Progenitor cell of endocrine pancreas (in vitro differentiated cells): Measurements from ENCODE around the gene ZNF593OS. TPM values are rescaled to one million over a fixed set of nuclear protein-coding genes. Genes with fewer than 3 reads are reported as not detected.

Source experiments
- DNase-seq: peaks from one replicate; pipeline ENCODE4 v3.0.0; 2021; ENCODE audit warnings: low spot score; ENCODE audit not compliant: unreplicated experiment
- H3K27ac Mint-ChIP-seq: 2 replicates; pipeline ENCODE4 v1.8.0; 2021; ENCODE audit warnings: mild to moderate bottlenecking, moderate library complexity, mixed read lengths
- H3K27me3 Mint-ChIP-seq: 2 replicates; pipeline ENCODE4 v1.8.0; 2021; ENCODE audit warnings: mixed read lengths
- H3K36me3 Mint-ChIP-seq: 2 replicates; pipeline ENCODE4 v1.8.0; 2022; ENCODE audit warnings: mixed read lengths; ENCODE audit not compliant: insufficient read depth
- H3K4me1 Mint-ChIP-seq: 2 replicates; pipeline ENCODE4 v1.8.0; 2021; ENCODE audit warnings: low read depth, mixed read lengths
- H3K4me3 Mint-ChIP-seq: 2 replicates; pipeline ENCODE4 v1.8.0; 2021; ENCODE audit warnings: low read depth, mild to moderate bottlenecking, moderate library complexity, mixed read lengths
- H3K9me3 Mint-ChIP-seq: 2 replicates; pipeline ENCODE4 v1.8.0; 2021; ENCODE audit warnings: low read depth, mixed read lengths
- CTCF ChIP-seq: fragments of 200-600 bp; sonication (generic); IDR thresholded peaks from one replicate; pipeline ENCODE4 v1.5.0; 2021; ENCODE audit warnings: antibody characterized with exemption, mild to moderate bottlenecking; ENCODE audit not compliant: unreplicated experiment
- total RNA-seq: library from RNA; stranded (reverse); gene quantifications from 2 replicates; pipeline ENCODE4 v1.2.1, GENCODE V29; 2021

Gene ZNF593OS
- total RNA-seq, 1 donor from 2014 or later, result not detected

DNA sequence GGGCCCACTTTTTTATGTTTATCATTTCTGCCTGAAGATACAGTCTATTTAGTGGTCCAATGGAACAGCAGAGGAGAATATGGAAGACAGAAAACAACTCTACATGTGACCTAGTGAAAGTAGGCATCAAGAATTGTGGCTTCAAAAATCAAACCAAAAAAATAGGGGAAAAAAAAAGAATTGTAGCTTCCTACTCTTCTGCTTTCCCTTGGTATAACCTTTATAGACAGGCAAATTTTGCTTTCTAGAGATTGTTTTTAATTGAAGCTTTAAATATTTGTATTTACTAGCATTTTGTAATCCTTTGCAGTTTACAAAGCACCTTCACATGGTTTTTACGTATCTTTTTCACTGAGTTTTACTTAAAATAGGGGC lies 45.7 kb downstream of the ZNF593OS start:
- no peak for TF ChIP-seq CTCF
- H3K27ac Mint-ChIP-seq, result no peak overlapping the region
- H3K36me3 Mint-ChIP-seq, result peaks cover 8% of the 10 kb centered on the region
- DNase-seq, result no peak
- no peak overlapping the region for H3K4me3 Mint-ChIP-seq
- H3K27me3 Mint-ChIP-seq, result peaks cover 12% of the 10 kb centered on the region
- H3K9me3 Mint-ChIP-seq, result no peaks in the 10 kb centered on the region
- peaks cover 4% of the 10 kb centered on the region for H3K4me1 Mint-ChIP-seq

- H3K27me3 Mint-ChIP-seq, result peaks cover 12% of the 10 kb centered on the region
- TF ChIP-seq CTCF, result no peak
These were observed 46.2 kb downstream of the ZNF593OS start for GRCh38 chr1:26125382-26125781.

DNA sequence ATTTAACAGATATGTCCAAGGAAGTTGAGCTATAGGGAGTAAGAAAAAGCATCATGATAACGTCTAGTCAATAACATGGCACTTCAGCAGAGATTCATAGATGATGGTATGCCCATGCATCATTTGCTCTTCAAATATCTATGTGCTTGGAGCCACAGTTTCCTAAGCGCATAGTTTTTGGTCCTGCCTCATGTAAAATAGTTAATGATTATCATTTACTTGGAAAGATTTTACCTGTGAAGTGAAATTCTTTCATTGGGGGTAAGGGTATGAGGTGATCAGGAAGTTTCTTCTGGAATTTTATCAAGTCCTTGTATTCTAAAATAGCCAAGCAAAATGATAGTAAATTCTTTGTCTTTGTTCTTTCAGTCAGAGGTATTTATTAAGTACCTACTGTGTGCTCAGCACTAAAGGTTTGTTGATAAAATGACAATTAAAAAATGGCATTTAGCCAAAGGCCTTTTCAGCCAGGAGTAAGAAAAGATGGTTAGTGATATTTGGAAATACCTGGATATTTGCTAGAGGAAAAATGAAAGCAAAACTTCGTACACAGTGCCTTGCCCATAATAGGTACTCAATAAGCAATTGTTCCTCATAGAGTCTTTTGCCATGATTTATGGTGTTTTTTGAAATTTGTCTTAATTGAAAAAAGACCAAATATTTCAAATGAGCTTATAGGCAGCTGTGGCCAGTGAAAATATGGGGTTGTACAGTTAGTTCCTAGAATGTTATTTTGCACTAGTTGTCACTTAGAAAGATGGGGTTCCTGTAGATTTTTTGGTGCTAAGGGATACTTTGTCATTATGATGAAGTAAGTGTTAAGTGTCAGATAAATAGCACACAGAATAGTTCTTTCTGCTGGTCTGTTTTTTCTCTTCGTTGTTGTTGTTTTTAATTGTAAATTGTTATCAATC lies 47.0 kb downstream of the ZNF593OS start:
- peaks cover 4% of the 10 kb centered on the region for H3K4me1 Mint-ChIP-seq

More at GRCh38 chr1:26125382-26125781, 46.2 kb downstream of the ZNF593OS start:
- Mint-ChIP-seq H3K4me1 (peaks cover 4% of the 10 kb centered on the region), H3K36me3 (peaks cover 8% of the 10 kb centered on the region), H3K9me3 (no peaks in the 10 kb centered on the region), H3K4me3 (no peak overlapping the region), H3K27ac (no peak overlapping the region)
- no peak for DNase-seq

DNA sequence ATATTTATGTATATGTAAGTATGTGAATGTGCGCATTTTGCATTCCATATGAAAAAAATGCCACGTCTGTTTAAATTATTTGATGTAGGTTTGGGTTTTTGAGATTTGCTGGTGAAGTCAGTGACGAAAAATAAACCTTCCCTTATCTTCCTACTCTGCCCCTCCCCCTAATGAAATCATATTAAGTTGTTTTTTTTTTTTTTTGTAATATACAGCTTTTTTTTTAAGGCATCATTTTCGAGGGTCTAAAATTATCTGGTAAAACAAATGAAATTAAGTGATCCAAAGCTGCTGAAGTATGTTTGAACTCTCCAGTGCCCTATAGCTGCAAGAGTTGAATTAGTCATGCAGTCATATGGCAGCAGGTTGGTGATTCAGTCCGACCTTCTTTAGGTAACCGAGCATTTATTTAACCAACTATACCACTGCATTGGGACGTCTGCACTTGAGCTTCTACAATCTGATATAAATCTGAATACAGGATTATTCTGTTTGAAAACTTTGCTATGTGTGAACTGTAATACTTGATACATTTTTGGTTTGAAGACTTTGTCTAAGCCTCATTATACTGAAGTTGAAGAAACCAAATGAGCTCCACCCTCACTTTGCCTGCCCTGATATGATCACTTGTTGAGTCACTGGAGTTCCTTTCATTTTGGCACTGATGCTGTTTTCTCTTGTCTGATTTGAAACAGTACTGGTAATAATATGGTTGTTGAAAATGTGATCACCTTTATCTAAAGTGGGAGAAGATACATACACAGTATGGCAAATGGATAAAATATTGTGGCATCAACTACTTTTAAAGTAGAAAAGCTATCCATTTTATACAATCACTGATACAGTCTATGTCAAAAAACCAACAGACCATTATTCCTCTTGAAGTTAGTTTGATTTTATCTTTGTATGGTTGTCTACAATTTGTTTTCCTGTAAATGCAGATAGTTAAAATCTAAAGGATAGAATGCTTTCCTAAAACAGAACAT lies 48.4 kb downstream of the ZNF593OS start:
- H3K9me3 Mint-ChIP-seq, result no peaks in the 10 kb centered on the region
- no peak for DNase-seq
- no peak overlapping the region for H3K27ac Mint-ChIP-seq
- H3K4me3 Mint-ChIP-seq, result no peak overlapping the region
- H3K4me1 Mint-ChIP-seq, result peaks cover 3% of the 10 kb centered on the region
- peaks cover 9% of the 10 kb centered on the region for H3K27me3 Mint-ChIP-seq
- H3K36me3 Mint-ChIP-seq, result peaks cover 12% of the 10 kb centered on the region
- TF ChIP-seq CTCF, result no peak

More for the DNA sequence above, 47.0 kb downstream of the ZNF593OS start:
- no peak for DNase-seq
- Mint-ChIP-seq H3K36me3 (peaks cover 8% of the 10 kb centered on the region), H3K9me3 (no peaks in the 10 kb centered on the region), H3K27ac (no peak overlapping the region), H3K27me3 (peaks cover 12% of the 10 kb centered on the region), H3K4me3 (no peak overlapping the region)
- no peak for TF ChIP-seq CTCF
